Measurements from ENCODE around the gene CIDEC.
"Not testable (repeated sequence)": the region's sequence is repeated elsewhere in the genome, so short reads cannot be mapped to it uniquely, and the experiment has no call there.

GRCh38 chr3:9854291-9854940, 25.6 kb downstream of the CIDEC start:
- TF ChIP-seq CTCF (conservative IDR thresholded peaks at IDR 0.05; ENCODE audit: low read length); EZH2phosphoT487 (IDR thresholded peaks at IDR 0.05; ENCODE audit: borderline replicate concordance): not testable (repeated sequence)

Measured in Loucy (cell line).